Measurements from ENCODE around the gene ZNF407. TPM values are rescaled to one million over a fixed set of nuclear protein-coding genes. Genes with fewer than 3 reads are reported as not detected.

ZNF407 gene
- total RNA-seq, 1 donor from 2014 or later, result 14.7 TPM

- Mint-ChIP-seq H3K9me3 (no peaks in the 10 kb centered on the region), H3K4me1 (ENCODE audit: unreplicated experiment) (peaks cover 7% of the 10 kb centered on the region), H3K27ac (no peak overlapping the region), H3K27me3 (no peaks in the 10 kb centered on the region), H3K4me3 (no peak overlapping the region), H3K36me3 (no peaks in the 10 kb centered on the region)
- TF ChIP-seq, protein P1, sequence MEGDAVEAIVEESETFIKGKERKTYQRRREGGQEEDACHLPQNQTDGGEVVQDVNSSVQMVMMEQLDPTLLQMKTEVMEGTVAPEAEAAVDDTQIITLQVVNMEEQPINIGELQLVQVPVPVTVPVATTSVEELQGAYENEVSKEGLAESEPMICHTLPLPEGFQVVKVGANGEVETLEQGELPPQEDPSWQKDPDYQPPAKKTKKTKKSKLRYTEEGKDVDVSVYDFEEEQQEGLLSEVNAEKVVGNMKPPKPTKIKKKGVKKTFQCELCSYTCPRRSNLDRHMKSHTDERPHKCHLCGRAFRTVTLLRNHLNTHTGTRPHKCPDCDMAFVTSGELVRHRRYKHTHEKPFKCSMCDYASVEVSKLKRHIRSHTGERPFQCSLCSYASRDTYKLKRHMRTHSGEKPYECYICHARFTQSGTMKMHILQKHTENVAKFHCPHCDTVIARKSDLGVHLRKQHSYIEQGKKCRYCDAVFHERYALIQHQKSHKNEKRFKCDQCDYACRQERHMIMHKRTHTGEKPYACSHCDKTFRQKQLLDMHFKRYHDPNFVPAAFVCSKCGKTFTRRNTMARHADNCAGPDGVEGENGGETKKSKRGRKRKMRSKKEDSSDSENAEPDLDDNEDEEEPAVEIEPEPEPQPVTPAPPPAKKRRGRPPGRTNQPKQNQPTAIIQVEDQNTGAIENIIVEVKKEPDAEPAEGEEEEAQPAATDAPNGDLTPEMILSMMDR (conservative IDR thresholded peaks at IDR 0.05), result no peak
- no peak for DNase-seq (ENCODE audit: extremely low spot score, unreplicated experiment)
Measured at GRCh38 chr18:74947417-74947816, 349.7 kb downstream of the ZNF407 start.

- no peaks in the 10 kb centered on the region for H3K9me3 Mint-ChIP-seq
- H3K36me3 Mint-ChIP-seq, result no peaks in the 10 kb centered on the region
- H3K27me3 Mint-ChIP-seq, result no peaks in the 10 kb centered on the region
- peaks cover 7% of the 10 kb centered on the region for H3K4me1 Mint-ChIP-seq (ENCODE audit: unreplicated experiment)
- no peak overlapping the region for H3K4me3 Mint-ChIP-seq
- no peak overlapping the region for H3K27ac Mint-ChIP-seq
- no peak for DNase-seq (ENCODE audit: extremely low spot score, unreplicated experiment)
- TF ChIP-seq, protein P1 (conservative IDR thresholded peaks at IDR 0.05), result no peak
Measured at GRCh38 chr18:74947875-74948274, 350.2 kb downstream of the ZNF407 start.

DNA sequence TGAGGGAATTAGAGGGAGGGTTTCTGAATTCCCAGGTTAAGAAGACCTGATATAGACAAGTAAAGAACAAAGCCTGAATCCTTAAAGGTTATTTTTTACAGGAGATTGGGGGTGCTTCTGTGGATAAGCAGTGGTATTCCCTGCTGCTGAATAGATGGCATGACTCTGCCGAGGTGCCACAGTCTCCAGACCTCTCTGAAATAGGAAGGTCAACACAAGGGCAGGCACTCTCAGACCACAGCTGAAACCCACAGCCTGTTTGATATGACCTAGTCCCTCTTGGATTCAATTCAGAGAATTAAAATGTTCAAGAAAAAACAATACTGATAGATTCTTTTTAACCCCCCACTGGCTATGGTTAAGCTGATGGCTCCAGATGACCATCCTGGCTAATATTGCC, 351.9 kb downstream of the ZNF407 start:
- Mint-ChIP-seq H3K4me1 (ENCODE audit: unreplicated experiment) (peaks cover 7% of the 10 kb centered on the region), H3K9me3 (no peaks in the 10 kb centered on the region), H3K36me3 (no peaks in the 10 kb centered on the region), H3K4me3 (no peak overlapping the region), H3K27me3 (no peaks in the 10 kb centered on the region), H3K27ac (no peak overlapping the region)
- no peak for DNase-seq (ENCODE audit: extremely low spot score, unreplicated experiment)
- TF ChIP-seq, protein P1 (conservative IDR thresholded peaks at IDR 0.05), result no peak

GRCh38 chr18:74950479-74950878, 352.8 kb downstream of the ZNF407 start:
- Mint-ChIP-seq H3K4me1 (ENCODE audit: unreplicated experiment) (peaks cover 7% of the 10 kb centered on the region), H3K4me3 (no peak overlapping the region), H3K36me3 (no peaks in the 10 kb centered on the region), H3K9me3 (no peaks in the 10 kb centered on the region), H3K27me3 (no peaks in the 10 kb centered on the region), H3K27ac (no peak overlapping the region)
- TF ChIP-seq, protein P1 (conservative IDR thresholded peaks at IDR 0.05), result no peak
- no peak for DNase-seq (ENCODE audit: extremely low spot score, unreplicated experiment)

DNA sequence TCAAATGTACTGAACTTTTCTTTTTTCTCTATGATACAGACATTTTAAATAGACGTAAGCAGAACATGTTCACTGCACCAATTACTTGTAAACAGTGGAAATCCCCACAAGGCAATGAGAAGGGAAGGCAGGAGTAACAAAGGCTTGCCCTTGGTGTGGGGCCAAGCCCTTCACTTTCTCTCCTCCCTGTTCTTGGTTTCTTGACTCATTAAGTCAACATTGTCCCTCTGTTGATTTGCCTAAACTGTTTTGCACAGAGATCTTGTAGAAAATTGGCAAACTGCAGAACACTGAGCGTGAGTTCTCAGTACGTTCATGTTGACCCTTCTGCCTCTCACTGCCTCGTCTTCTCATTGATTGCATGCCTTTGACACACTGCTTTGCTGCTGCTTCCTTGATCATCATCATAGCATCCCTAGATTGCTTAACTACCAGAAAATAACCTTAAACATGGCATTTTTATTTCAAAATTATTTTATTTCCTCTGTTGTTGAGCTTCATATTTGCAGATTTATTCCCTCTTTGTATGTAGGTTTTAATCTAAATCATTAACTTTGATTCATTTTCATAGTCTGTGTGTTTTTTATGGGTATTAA, 353.6 kb downstream of the ZNF407 start:
- H3K27me3 Mint-ChIP-seq, result no peaks in the 10 kb centered on the region
- no peaks in the 10 kb centered on the region for H3K36me3 Mint-ChIP-seq
- no peak overlapping the region for H3K27ac Mint-ChIP-seq
- peaks cover 7% of the 10 kb centered on the region for H3K4me1 Mint-ChIP-seq (ENCODE audit: unreplicated experiment)
- no peak for DNase-seq (ENCODE audit: extremely low spot score, unreplicated experiment)
- H3K9me3 Mint-ChIP-seq, result no peaks in the 10 kb centered on the region
- TF ChIP-seq, protein P1 (conservative IDR thresholded peaks at IDR 0.05), result no peak
- no peak overlapping the region for H3K4me3 Mint-ChIP-seq

Data from type B pancreatic cell (in vitro differentiated cells).